A673 (cell line): ENCODE results near the gene ULK1. TPM values are rescaled to one million over a fixed set of nuclear protein-coding genes. Genes with fewer than 3 reads are reported as not detected.

Experiments
- BruUV-seq: library from RNA; stranded (reverse); fragments of 400-500 nt; replicated peaks from 2 replicates; lab custom pipeline; 2021; lab: Mats Ljungman, UMichigan
- CTCF ChIA-PET: fragments of 300-600 bp; sonication (Branson Sonifier 250); formaldehyde crosslinking; loops from one replicate; lab custom pipeline; 2022; ENCODE audit warnings: antibody characterized with exemption; lab: Charles Lee
- POLR2A ChIA-PET: fragments of 300-600 bp; sonication (Branson Sonifier 250); formaldehyde crosslinking; loops from one replicate; lab custom pipeline; 2022; ENCODE audit warnings: antibody characterized with exemption; ENCODE audit not compliant: low non-redundant PET; lab: Charles Lee
- DNase-seq: peaks from one replicate; pipeline ENCODE4 v3.0.0-alpha.2; 2015; ENCODE audit warnings: low spot score
- H3K27ac ChIP-seq: fragments of 200-600 bp; sonication (generic); 2 replicates; pipeline ENCODE4 v1.5.1; 2016; ENCODE audit warnings: mixed run types, low read depth, mild to moderate bottlenecking, mixed read lengths, antibody characterized with exemption, low read length; ENCODE audit not compliant: poor library complexity, severe bottlenecking
- H3K27me3 ChIP-seq: fragments of 200-600 bp; sonication (generic); replicated peaks from 2 replicates; pipeline ENCODE4 v1.6.1; 2017; ENCODE audit warnings: mixed run types, low read depth, mild to moderate bottlenecking, mixed read lengths, antibody characterized with exemption, low read length; ENCODE audit not compliant: insufficient read depth, poor library complexity
- H3K36me3 ChIP-seq: fragments of 200-600 bp; sonication (generic); 2 replicates; pipeline ENCODE4 v1.6.1; 2016; ENCODE audit warnings: mixed run types, mild to moderate bottlenecking, mixed read lengths, antibody characterized with exemption, low read length; ENCODE audit not compliant: insufficient read depth, poor library complexity, severe bottlenecking
- H3K4me1 ChIP-seq: fragments of 200-600 bp; sonication (generic); 2 replicates; pipeline ENCODE4 v1.6.1; 2017; ENCODE audit warnings: mixed run types, mild to moderate bottlenecking, mixed read lengths, antibody characterized with exemption, low read length; ENCODE audit not compliant: insufficient read depth, poor library complexity, severe bottlenecking
- H3K4me3 ChIP-seq: fragments of 200-600 bp; sonication (generic); 2 replicates; pipeline ENCODE4 v1.5.1; 2016; ENCODE audit warnings: low read depth, mixed run types, mild to moderate bottlenecking, mixed read lengths, low read length; ENCODE audit not compliant: poor library complexity, severe bottlenecking
- H3K9me3 ChIP-seq: fragments of 200-600 bp; sonication (generic); 2 replicates; pipeline ENCODE4 v1.6.1; 2016; ENCODE audit warnings: mixed run types, low read depth, mild to moderate bottlenecking, mixed read lengths, antibody characterized with exemption, low read length; ENCODE audit not compliant: poor library complexity, severe bottlenecking
- EZH2 ChIP-seq: fragments of 200-600 bp; sonication (generic); IDR thresholded peaks from 2 replicates; pipeline ENCODE4 v1.6.1; 2017; ENCODE audit warnings: borderline replicate concordance, low read depth, mild to moderate bottlenecking, mixed read lengths, antibody characterized with exemption, low read length; ENCODE audit not compliant: poor library complexity, severe bottlenecking
- intact Hi-C: fragments of 100-400 bp; cut with micrococcal nuclease; formaldehyde crosslinking; loops from one replicate; pipeline ENCODE4 v1.10.0; 2022; ENCODE audit not compliant: unreplicated experiment
- total RNA-seq: library from RNA; stranded (reverse); gene quantifications from 2 replicates; pipeline ENCODE4 v1.2.3, GENCODE V29; 2021
- TF ChIP-seq, protein P1 (sequence below): fragments of 300-800, 200-600 bp; sonication (generic); conservative IDR thresholded peaks from 2 replicates; pipeline ENCODE4 v1.5.1; 2017; ENCODE audit warnings: low read depth, mild to moderate bottlenecking, antibody characterized with exemption, low read length, moderate library complexity, mixed read lengths

The ULK1 gene
- total RNA-seq, 1 experiment from 2014 or later, result 57.3 TPM

DNA sequence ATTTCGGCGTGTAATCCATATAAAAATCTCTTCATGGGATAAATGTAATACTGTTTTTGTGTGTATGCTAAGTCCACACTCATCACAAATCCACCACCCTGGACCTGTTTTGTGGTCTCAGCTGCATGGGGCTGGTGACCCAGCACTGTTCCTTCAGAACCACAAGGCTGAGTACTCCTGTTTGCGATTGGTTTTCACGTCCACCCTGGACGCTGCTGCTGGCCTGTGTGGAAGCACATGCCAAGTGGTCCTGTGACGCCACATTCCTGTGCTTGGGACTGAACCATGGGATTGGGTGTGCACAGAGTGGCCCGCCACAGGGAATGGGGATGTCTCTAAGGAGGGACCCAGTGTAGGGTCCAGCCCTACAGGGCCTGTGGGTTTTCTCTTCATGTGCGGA is 39.0 kb downstream of the ULK1 start:
- no peak for TF ChIP-seq EZH2
- TF ChIP-seq, protein P1, sequence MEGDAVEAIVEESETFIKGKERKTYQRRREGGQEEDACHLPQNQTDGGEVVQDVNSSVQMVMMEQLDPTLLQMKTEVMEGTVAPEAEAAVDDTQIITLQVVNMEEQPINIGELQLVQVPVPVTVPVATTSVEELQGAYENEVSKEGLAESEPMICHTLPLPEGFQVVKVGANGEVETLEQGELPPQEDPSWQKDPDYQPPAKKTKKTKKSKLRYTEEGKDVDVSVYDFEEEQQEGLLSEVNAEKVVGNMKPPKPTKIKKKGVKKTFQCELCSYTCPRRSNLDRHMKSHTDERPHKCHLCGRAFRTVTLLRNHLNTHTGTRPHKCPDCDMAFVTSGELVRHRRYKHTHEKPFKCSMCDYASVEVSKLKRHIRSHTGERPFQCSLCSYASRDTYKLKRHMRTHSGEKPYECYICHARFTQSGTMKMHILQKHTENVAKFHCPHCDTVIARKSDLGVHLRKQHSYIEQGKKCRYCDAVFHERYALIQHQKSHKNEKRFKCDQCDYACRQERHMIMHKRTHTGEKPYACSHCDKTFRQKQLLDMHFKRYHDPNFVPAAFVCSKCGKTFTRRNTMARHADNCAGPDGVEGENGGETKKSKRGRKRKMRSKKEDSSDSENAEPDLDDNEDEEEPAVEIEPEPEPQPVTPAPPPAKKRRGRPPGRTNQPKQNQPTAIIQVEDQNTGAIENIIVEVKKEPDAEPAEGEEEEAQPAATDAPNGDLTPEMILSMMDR, result no peak
- Histone ChIP-seq H3K27me3 (no peaks in the 10 kb centered on the region), H3K4me3 (no peak overlapping the region), H3K27ac (no peak overlapping the region), H3K9me3 (no peaks in the 10 kb centered on the region), H3K36me3 (peaks cover 65% of the 10 kb centered on the region), H3K4me1 (peaks cover 9% of the 10 kb centered on the region)
- POLR2A ChIA-PET, result no interaction called here
- CTCF ChIA-PET, result interaction anchor here (0.6 kb wide), 1 partner anchor 10 kb away, joined by 5 read pairs; no protein-coding TSS in a partner anchor
- DNase-seq, result no peak
- intact Hi-C loops, result no loop called here
- BruUV-seq, result no TSS peak

- no peak overlapping the region for H3K27ac ChIP-seq
- BruUV-seq, result no TSS peak
- peaks cover 9% of the 10 kb centered on the region for H3K4me1 ChIP-seq
- POLR2A ChIA-PET, result no interaction called here
- no peaks in the 10 kb centered on the region for H3K9me3 ChIP-seq
- H3K4me3 ChIP-seq, result no peak overlapping the region
- peaks cover 73% of the 10 kb centered on the region for H3K36me3 ChIP-seq
- intact Hi-C loops, result no loop called here
- DNase-seq, result no peak
- H3K27me3 ChIP-seq, result no peaks in the 10 kb centered on the region
- TF ChIP-seq, protein P1, result no peak
- no peak for TF ChIP-seq EZH2
- CTCF ChIA-PET, result no interaction called here
Measured at GRCh38 chr12:131934535-131934934, 40.1 kb downstream of the ULK1 start.

DNA sequence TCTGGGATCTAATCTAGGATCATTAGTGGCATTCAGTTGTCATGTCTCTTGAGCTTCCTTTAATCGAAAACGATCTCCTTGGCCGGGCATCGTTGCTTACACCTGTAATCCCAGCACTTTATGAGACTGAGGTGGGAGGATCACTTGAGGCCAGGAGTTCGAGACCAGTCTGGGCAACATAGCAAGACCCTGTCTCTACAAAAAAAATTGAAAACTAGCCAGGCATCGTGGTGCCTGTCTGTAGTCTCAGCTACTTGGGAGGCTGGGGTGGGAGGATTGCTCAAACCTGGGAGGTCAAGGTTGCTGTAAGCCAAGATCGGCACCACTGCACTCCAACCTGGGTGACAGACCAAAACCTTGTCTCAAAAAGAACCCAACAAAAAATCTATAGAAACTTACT is 43.7 kb downstream of the ULK1 start:
- no peak for DNase-seq
- intact Hi-C loops, result no loop called here
- H3K27ac ChIP-seq, result no peak overlapping the region
- ChIA-PET CTCF (no interaction called here), POLR2A (no interaction called here)
- H3K4me1 ChIP-seq, result no peaks in the 10 kb centered on the region
- peaks cover 84% of the 10 kb centered on the region for H3K36me3 ChIP-seq
- H3K27me3 ChIP-seq, result no peaks in the 10 kb centered on the region
- H3K4me3 ChIP-seq, result no peak overlapping the region
- TF ChIP-seq EZH2, result no peak
- TF ChIP-seq, protein P1, result no peak
- BruUV-seq, result no TSS peak
- no peaks in the 10 kb centered on the region for H3K9me3 ChIP-seq
